H9 (cell line): ENCODE measurements around the gene CEP250. TPM values are rescaled to one million over a fixed set of nuclear protein-coding genes. Genes with fewer than 3 reads are reported as not detected.

Experiments used
- DNase-seq: peaks from one replicate; pipeline ENCODE4 v3.0.0-alpha.2; 2017
- H2AFZ ChIP-seq: one replicate; pipeline ENCODE4 v1.6.1; 2013; ENCODE audit warnings: mild to moderate bottlenecking, low read length, control low read depth, moderate library complexity
- H2AK5ac ChIP-seq: 2 replicates; pipeline ENCODE4 v1.6.1; 2013; ENCODE audit warnings: low read length, control low read depth, mixed read lengths; ENCODE audit not compliant: insufficient read length
- H2BK120ac ChIP-seq: one replicate; pipeline ENCODE4 v1.6.1; 2013; ENCODE audit warnings: low read depth, mild to moderate bottlenecking, low read length, control low read depth, inconsistent platforms; ENCODE audit not compliant: poor library complexity, severe bottlenecking
- H2BK12ac ChIP-seq: 2 replicates; pipeline ENCODE4 v1.6.1; 2013; ENCODE audit warnings: low read length, control low read depth, mixed read lengths, low read depth; ENCODE audit not compliant: insufficient read length
- H2BK15ac ChIP-seq: 2 replicates; pipeline ENCODE4 v1.6.1; 2013; ENCODE audit warnings: low read depth, low read length, control low read depth
- H2BK20ac ChIP-seq: one replicate; pipeline ENCODE4 v1.6.1; 2013; ENCODE audit warnings: low read depth, mild to moderate bottlenecking, low read length, control low read depth, inconsistent platforms; ENCODE audit not compliant: poor library complexity, severe bottlenecking
- H2BK5ac ChIP-seq: 2 replicates; pipeline ENCODE4 v1.6.1; 2013; ENCODE audit warnings: low read length, control low read depth, mixed read lengths; ENCODE audit not compliant: insufficient read length
- H3K14ac ChIP-seq: 2 replicates; pipeline ENCODE4 v1.6.1; 2013; ENCODE audit warnings: low read length, control low read depth; ENCODE audit not compliant: insufficient read depth
- H3K18ac ChIP-seq: 2 replicates; pipeline ENCODE4 v1.6.1; 2013; ENCODE audit warnings: low read depth, mild to moderate bottlenecking, mixed read lengths, low read length, control low read depth; ENCODE audit not compliant: insufficient read length
- H3K23ac ChIP-seq: 2 replicates; pipeline ENCODE4 v1.6.1; 2013; ENCODE audit warnings: low read length, control low read depth, mixed read lengths, low read depth; ENCODE audit not compliant: insufficient read length
- H3K23me2 ChIP-seq: 2 replicates; pipeline ENCODE4 v1.6.1; 2013; ENCODE audit warnings: low read depth, mild to moderate bottlenecking, mixed read lengths, low read length, control low read depth; ENCODE audit not compliant: insufficient read length, poor library complexity, severe bottlenecking
- H3K27ac ChIP-seq: 2 replicates; pipeline ENCODE4 v1.5.1; 2013; ENCODE audit warnings: low read length, control low read depth, mixed read lengths, low read depth; ENCODE audit not compliant: insufficient read length
- H3K27me3 ChIP-seq: 2 replicates; pipeline ENCODE4 v1.6.1; 2013; ENCODE audit warnings: low read length, control low read depth, inconsistent platforms; ENCODE audit not compliant: insufficient read depth
- H3K4ac ChIP-seq: 2 replicates; pipeline ENCODE4 v1.6.1; 2013; ENCODE audit warnings: low read depth, mild to moderate bottlenecking, control low read depth, inconsistent platforms, low read length, moderate library complexity
- H3K4me1 ChIP-seq: 2 replicates; pipeline ENCODE4 v1.6.1; 2013; ENCODE audit warnings: low read length, control low read depth, inconsistent platforms; ENCODE audit not compliant: insufficient read depth
- H3K4me2 ChIP-seq: 2 replicates; pipeline ENCODE4 v1.6.1; 2013; ENCODE audit warnings: low read length, control low read depth, mixed read lengths; ENCODE audit not compliant: insufficient read length, insufficient read depth
- H3K56ac ChIP-seq: 2 replicates; pipeline ENCODE4 v1.6.1; 2013; ENCODE audit warnings: low read depth, mild to moderate bottlenecking, mixed read lengths, low read length, control low read depth; ENCODE audit not compliant: insufficient read length
- H3K79me1 ChIP-seq: 2 replicates; pipeline ENCODE4 v1.6.1; 2013; ENCODE audit warnings: low read depth, mild to moderate bottlenecking, moderate library complexity, low read length, control low read depth, inconsistent platforms; ENCODE audit not compliant: insufficient read depth, poor library complexity, severe bottlenecking
- H3K79me2 ChIP-seq: 2 replicates; pipeline ENCODE4 v1.6.1; 2013; ENCODE audit warnings: low read length, control low read depth, inconsistent platforms; ENCODE audit not compliant: insufficient read depth
- H3K9ac ChIP-seq: 2 replicates; pipeline ENCODE4 v1.6.1; 2013; ENCODE audit warnings: low read length, control low read depth, mixed read lengths; ENCODE audit not compliant: insufficient read length; ENCODE audit errors: extremely low read depth
- H3K9me3 ChIP-seq: one replicate; pipeline ENCODE4 v1.6.1; 2013; ENCODE audit warnings: low read depth, low read length, inconsistent platforms; ENCODE audit not compliant: control insufficient read depth
- H3T11ph ChIP-seq: one replicate; pipeline ENCODE4 v1.6.1; 2013; ENCODE audit warnings: mild to moderate bottlenecking, low read length, control low read depth, inconsistent platforms
- H4K20me1 ChIP-seq: one replicate; pipeline ENCODE4 v1.6.1; 2013; ENCODE audit not compliant: control insufficient read depth, insufficient read length, insufficient read depth
- H4K5ac ChIP-seq: 2 replicates; pipeline ENCODE4 v1.6.1; 2013; ENCODE audit warnings: low read depth, mild to moderate bottlenecking, mixed read lengths, low read length, control low read depth; ENCODE audit not compliant: insufficient read length
- H4K8ac ChIP-seq: replicated peaks from 2 replicates; pipeline ENCODE4 v1.6.1; 2013; ENCODE audit warnings: low read length, control low read depth, mixed read lengths, low read depth; ENCODE audit not compliant: insufficient read length
- H4K91ac ChIP-seq: 2 replicates; pipeline ENCODE4 v1.6.1; 2013; ENCODE audit warnings: low read depth, mild to moderate bottlenecking, moderate library complexity, mixed read lengths, low read length, control low read depth; ENCODE audit not compliant: insufficient read length
- H3K27ac Mint-ChIP-seq, 3 experiments: 2 replicates in 2 of 3; 3 replicates in 1 of 3; pipeline ENCODE4 v1.8.0; 2020 to 2021; ENCODE audit warnings: mixed read lengths in 3 of 3, mild to moderate bottlenecking in 1 of 3, moderate library complexity in 1 of 3
- H3K27me3 Mint-ChIP-seq: 2 replicates; pipeline ENCODE4 v1.8.0; 2021; ENCODE audit warnings: low read depth, mild to moderate bottlenecking, moderate library complexity, mixed read lengths
- H3K36me3 Mint-ChIP-seq, 3 experiments: 2 replicates in 2 of 3; 3 replicates in 1 of 3; pipeline ENCODE4 v1.8.0; 2020 to 2021; ENCODE audit warnings: low read depth in 3 of 3, mixed read lengths in 3 of 3; ENCODE audit not compliant: insufficient read depth in 1 of 3
- H3K4me1 Mint-ChIP-seq, 2 experiments: 2 replicates each; pipeline ENCODE4 v1.8.0; 2020; ENCODE audit warnings: mixed read lengths in 2 of 2
- H3K4me3 Mint-ChIP-seq, 2 experiments: 2 replicates in 1 of 2; 3 replicates in 1 of 2; pipeline ENCODE4 v1.8.0; 2020 to 2021; ENCODE audit warnings: mild to moderate bottlenecking in 2 of 2, mixed read lengths in 2 of 2, moderate library complexity in 1 of 2
- H3K9me3 Mint-ChIP-seq, 2 experiments: 2 replicates in 1 of 2; 3 replicates in 1 of 2; pipeline ENCODE4 v1.8.0; 2020; ENCODE audit warnings: mild to moderate bottlenecking in 2 of 2, mixed read lengths in 2 of 2, moderate library complexity in 1 of 2
- CTCF ChIP-seq: fragments of 200-600 bp; sonication (generic); conservative IDR thresholded peaks from 3 replicates; pipeline ENCODE4 v1.8.0; 2021; ENCODE audit warnings: antibody characterized with exemption, mild to moderate bottlenecking
- WGBS: extraction: QIAGEN DNeasy Blood & Tissue Kit; methylation state at CpG from one replicate; pipeline ENCODE4 v1.1.7; 2013; ENCODE audit warnings: missing lambda C conversion rate, low lambda C conversion rate, mixed read lengths; ENCODE audit not compliant: insufficient read length; ENCODE audit errors: extremely low coverage; 5-methylcytosine and 5-hydroxymethylcytosine counted together
- total RNA-seq: library from RNA; stranded (reverse); gene quantifications from 2 replicates; pipeline ENCODE4 v1.2.1, GENCODE V29; 2021

The CEP250 gene
- total RNA-seq, 1 experiment from 2014 or later = 29.8 TPM

- peak; percentile 87 for TF ChIP-seq CTCF
Observed at GRCh38 chr20:35463455-35464300, 8.3 kb downstream of the CEP250 start.

More at GRCh38 chr20:35463455-35464300, 8.3 kb downstream of the CEP250 start:
- no peak overlapping the region for H3K4me2 ChIP-seq
- H3K27me3 ChIP-seq = no peaks in the 10 kb centered on the region
- H3K23ac ChIP-seq = no peak overlapping the region
- no peaks in the 10 kb centered on the region for H3K27me3 Mint-ChIP-seq
- no peak overlapping the region for H2BK120ac ChIP-seq
- H3K36me3 Mint-ChIP-seq = peaks cover 11 to 67% (median 54%) of the 10 kb centered on the region in 3 experiments; a peak in 6 of 7 replicates
- H3K4me1 ChIP-seq = no peaks in the 10 kb centered on the region
- H2BK5ac ChIP-seq = no peak overlapping the region
- no CpG with 5 or more reads among the region's 4 CpGs for WGBS
- no peak overlapping the region for H3K18ac ChIP-seq
- no peak overlapping the region; a peak in 1 of 7 replicates for H3K27ac Mint-ChIP-seq
- H3K79me1 ChIP-seq = no peaks in the 10 kb centered on the region
- DNase-seq = peak; percentile 66
- H2AFZ ChIP-seq = no peak overlapping the region
- no peak overlapping the region for H3K56ac ChIP-seq
- H4K91ac ChIP-seq = no peak overlapping the region
- no peaks in the 10 kb centered on the region for H3K79me2 ChIP-seq
- H4K5ac ChIP-seq = no peak overlapping the region
- H3K9ac ChIP-seq = no peak overlapping the region
- no peaks in the 10 kb centered on the region for H3K23me2 ChIP-seq
- H3K9me3 ChIP-seq = no peaks in the 10 kb centered on the region
- H4K20me1 ChIP-seq = no peaks in the 10 kb centered on the region
- no peak overlapping the region for H2BK15ac ChIP-seq
- no peak overlapping the region for H3K4me3 Mint-ChIP-seq
- H2BK12ac ChIP-seq = no peak overlapping the region
- H3K27ac ChIP-seq = no peak overlapping the region
- no peak overlapping the region for H3K14ac ChIP-seq
- H3T11ph ChIP-seq = no peak overlapping the region
- H2AK5ac ChIP-seq = no peak overlapping the region
- no peak overlapping the region for H2BK20ac ChIP-seq
- H3K4me1 Mint-ChIP-seq = peaks cover 6 to 8% of the 10 kb centered on the region in 2 experiments; a peak in 1 of 4 replicates
- H4K8ac ChIP-seq = no peak overlapping the region
- no peak overlapping the region for H3K4ac ChIP-seq
- no peaks in the 10 kb centered on the region for H3K9me3 Mint-ChIP-seq
